Small intestine (tissue), 4 donors: ENCODE data around the gene CYP2F1. TPM values are rescaled to one million over a fixed set of nuclear protein-coding genes. Genes with fewer than 3 reads are reported as not detected.

Source experiments
- polyA plus RNA-seq, 4 donors: library from polyadenylated mRNA; stranded (reverse) in 3 of 4; unstranded in 1 of 4; fragments of 200-250 nt in 3 of 4; fragments of 120-200 nt in 1 of 4; gene quantifications; one replicate each; pipeline versions ENCODE4 v1.2.1 to v1.2.3, GENCODE V29; 2013
- donor health status: healthy with polysubstance abuse.
- donor health status: Bipolar disorder and iron deficiency.
- donor health status: healthy.

The CYP2F1 gene
- polyA plus RNA-seq, 4 donors = 0.18 TPM; not detected in 3

Other genes with a start within 250 kb of the CYP2F1 start
- under 1 TPM in 1 of 4 donors, not detected in 3; 0.13 TPM for gene CYP2A7, start 232.2 kb upstream of the CYP2F1 start, polyA plus RNA-seq
- gene CYP2B6, start 123.2 kb upstream of the CYP2F1 start, polyA plus RNA-seq = 1 to 10 TPM; 3.8 to 9.7 (median 6.5) TPM
- not detected for gene CYP2A13, start 26.0 kb upstream of the CYP2F1 start, polyA plus RNA-seq
- 10 to 100 TPM; 33.7 to 76.7 (median 59.4) TPM for gene CYP2S1, start 78.8 kb downstream of the CYP2F1 start, polyA plus RNA-seq
- gene AXL, start 104.8 kb downstream of the CYP2F1 start, polyA plus RNA-seq = 10 to 100 TPM in 2 of 4 donors, 1 to 10 TPM in 1, under 1 TPM in 1; 0.67 to 13.4 (median 7.1) TPM
- 100 to 1,000 TPM in 2 of 4 donors, 10 to 100 TPM in 2; 76.3 to 139 (median 99.1) TPM for gene HNRNPUL1, start 149.9 kb downstream of the CYP2F1 start, polyA plus RNA-seq
- 10 to 100 TPM; 11.1 to 26.1 (median 14.8) TPM for gene CCDC97, start 195.7 kb downstream of the CYP2F1 start, polyA plus RNA-seq
- 10 to 100 TPM in 1 of 4 donors, 1 to 10 TPM in 3; 1.1 to 18.8 (median 8.5) TPM for gene TGFB1, start 239.5 kb downstream of the CYP2F1 start, polyA plus RNA-seq
- gene B9D2, start 249.7 kb downstream of the CYP2F1 start, polyA plus RNA-seq = 1 to 10 TPM; 4.7 to 9.8 (median 5.9) TPM